Measurements from ENCODE around the gene ECHDC3. TPM values are rescaled to one million over a fixed set of nuclear protein-coding genes. Genes with fewer than 3 reads are reported as not detected.

The ECHDC3 gene
- polyA plus RNA-seq, 1 of the 3 experiments (the other 2 are of a cell fraction), result 13.5 TPM

DNA sequence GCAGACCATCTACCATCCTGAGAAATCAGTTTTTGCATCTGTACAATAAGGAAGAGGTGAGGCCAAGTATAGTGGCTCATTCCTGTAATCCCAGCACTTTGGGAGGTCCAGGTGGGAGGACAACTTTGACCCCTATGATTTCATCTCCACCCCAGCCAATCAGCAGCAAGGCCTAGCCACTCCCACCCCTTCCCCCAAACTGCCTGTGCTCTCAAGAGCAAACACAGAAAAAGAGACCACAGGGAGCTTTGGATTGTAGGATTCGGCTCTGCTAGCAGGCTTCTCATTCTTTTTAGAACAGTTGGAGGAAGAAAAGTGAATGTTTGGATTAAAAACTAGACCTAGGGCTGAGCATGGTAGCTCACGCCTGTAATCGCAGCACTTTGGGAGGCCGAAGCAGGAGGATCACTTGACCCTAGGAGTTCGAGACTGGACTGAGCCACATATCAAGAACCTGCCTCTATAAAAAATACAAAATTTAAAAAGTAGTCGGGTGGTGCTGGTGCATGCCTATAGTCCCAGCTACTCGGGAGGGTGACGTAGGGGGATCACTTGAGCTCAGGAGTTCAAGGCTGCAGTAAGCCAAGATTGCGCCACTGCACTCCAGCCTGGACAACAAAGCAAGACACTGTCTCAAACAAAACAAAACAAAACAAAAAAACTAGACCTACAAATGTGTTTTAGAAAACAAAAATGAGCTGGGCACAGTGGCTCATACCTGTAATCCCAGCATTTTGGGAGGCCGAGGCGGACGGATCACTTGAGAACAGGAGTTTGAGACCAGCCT lies 55.9 kb downstream of the ECHDC3 start:
- CTCF ChIA-PET, result interaction anchor here (2.2 to 8.8 kb wide), 2 partner anchors 15 to 22 kb away, joined by 17 to 48 read pairs; no protein-coding TSS in a partner anchor
- no peaks in the 10 kb centered on the region for H4K20me1 ChIP-seq (ENCODE audit: insufficient read depth)
- no peak for DNase-seq
- H3K36me3 ChIP-seq (replicated peaks in 1 of 2; ENCODE audit: control insufficient read depth in 1 of 2, insufficient read depth in 2 of 2, low read length in 1 of 2), result no peaks in the 10 kb centered on the region
- no peaks in the 10 kb centered on the region for H3K9me2 ChIP-seq
- no peak overlapping the region for H3K27ac ChIP-seq (ENCODE audit: low read depth in 2 of 2, low read length in 1 of 2)
- H3K4me3 ChIP-seq (ENCODE audit: low read depth in 2 of 2, low read length in 1 of 2), result no peak overlapping the region
- H3K27me3 ChIP-seq (ENCODE audit: insufficient read depth), result no peaks in the 10 kb centered on the region
- TF ChIP-seq, protein P1, sequence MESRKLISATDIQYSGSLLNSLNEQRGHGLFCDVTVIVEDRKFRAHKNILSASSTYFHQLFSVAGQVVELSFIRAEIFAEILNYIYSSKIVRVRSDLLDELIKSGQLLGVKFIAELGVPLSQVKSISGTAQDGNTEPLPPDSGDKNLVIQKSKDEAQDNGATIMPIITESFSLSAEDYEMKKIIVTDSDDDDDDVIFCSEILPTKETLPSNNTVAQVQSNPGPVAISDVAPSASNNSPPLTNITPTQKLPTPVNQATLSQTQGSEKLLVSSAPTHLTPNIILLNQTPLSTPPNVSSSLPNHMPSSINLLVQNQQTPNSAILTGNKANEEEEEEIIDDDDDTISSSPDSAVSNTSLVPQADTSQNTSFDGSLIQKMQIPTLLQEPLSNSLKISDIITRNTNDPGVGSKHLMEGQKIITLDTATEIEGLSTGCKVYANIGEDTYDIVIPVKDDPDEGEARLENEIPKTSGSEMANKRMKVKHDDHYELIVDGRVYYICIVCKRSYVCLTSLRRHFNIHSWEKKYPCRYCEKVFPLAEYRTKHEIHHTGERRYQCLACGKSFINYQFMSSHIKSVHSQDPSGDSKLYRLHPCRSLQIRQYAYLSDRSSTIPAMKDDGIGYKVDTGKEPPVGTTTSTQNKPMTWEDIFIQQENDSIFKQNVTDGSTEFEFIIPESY (IDR thresholded peaks at IDR 0.05; ENCODE audit: borderline replicate concordance, low read depth), result no peak
- TF ChIP-seq RXRA (IDR thresholded peaks at IDR 0.05; ENCODE audit: borderline replicate concordance, low read depth) (no peak), GABPA (IDR thresholded peaks at IDR 0.05; ENCODE audit: low read depth) (no peak), JUND (IDR thresholded peaks at IDR 0.05) (no peak), MEF2A (IDR thresholded peaks at IDR 0.05; ENCODE audit: borderline replicate concordance, low read depth) (no peak), CHD2 (IDR thresholded peaks at IDR 0.05; ENCODE audit: low read length, partially characterized antibody) (no peak), YY1 (IDR thresholded peaks at IDR 0.05; ENCODE audit: low read depth) (no peak), SMC3 (IDR thresholded peaks at IDR 0.05; ENCODE audit: low read depth, low read length) (no peak), NRF1 (IDR thresholded peaks at IDR 0.05; ENCODE audit: low read depth, low read length) (no peak), NFIC (IDR thresholded peaks at IDR 0.05; ENCODE audit: borderline replicate concordance) (no peak), SIN3A (IDR thresholded peaks at IDR 0.05; ENCODE audit: borderline replicate concordance, low read depth, low read length) (no peak), ELF1 (IDR thresholded peaks at IDR 0.05) (no peak), RAD21 (IDR thresholded peaks at IDR 0.05; ENCODE audit: low read length) (no peak)
- TF ChIP-seq, protein P2, sequence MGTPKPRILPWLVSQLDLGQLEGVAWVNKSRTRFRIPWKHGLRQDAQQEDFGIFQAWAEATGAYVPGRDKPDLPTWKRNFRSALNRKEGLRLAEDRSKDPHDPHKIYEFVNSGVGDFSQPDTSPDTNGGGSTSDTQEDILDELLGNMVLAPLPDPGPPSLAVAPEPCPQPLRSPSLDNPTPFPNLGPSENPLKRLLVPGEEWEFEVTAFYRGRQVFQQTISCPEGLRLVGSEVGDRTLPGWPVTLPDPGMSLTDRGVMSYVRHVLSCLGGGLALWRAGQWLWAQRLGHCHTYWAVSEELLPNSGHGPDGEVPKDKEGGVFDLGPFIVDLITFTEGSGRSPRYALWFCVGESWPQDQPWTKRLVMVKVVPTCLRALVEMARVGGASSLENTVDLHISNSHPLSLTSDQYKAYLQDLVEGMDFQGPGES (IDR thresholded peaks at IDR 0.05; ENCODE audit: low read depth, low read length), result no peak
- TF ChIP-seq, protein P3, sequence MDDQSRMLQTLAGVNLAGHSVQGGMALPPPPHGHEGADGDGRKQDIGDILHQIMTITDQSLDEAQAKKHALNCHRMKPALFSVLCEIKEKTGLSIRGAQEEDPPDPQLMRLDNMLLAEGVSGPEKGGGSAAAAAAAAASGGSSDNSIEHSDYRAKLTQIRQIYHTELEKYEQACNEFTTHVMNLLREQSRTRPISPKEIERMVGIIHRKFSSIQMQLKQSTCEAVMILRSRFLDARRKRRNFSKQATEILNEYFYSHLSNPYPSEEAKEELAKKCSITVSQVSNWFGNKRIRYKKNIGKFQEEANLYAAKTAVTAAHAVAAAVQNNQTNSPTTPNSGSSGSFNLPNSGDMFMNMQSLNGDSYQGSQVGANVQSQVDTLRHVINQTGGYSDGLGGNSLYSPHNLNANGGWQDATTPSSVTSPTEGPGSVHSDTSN (IDR thresholded peaks at IDR 0.05), result no peak
- TF ChIP-seq, protein P4, sequence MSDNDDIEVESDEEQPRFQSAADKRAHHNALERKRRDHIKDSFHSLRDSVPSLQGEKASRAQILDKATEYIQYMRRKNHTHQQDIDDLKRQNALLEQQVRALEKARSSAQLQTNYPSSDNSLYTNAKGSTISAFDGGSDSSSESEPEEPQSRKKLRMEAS (IDR thresholded peaks at IDR 0.05; ENCODE audit: low read depth), result no peak
- TF ChIP-seq, protein P5, sequence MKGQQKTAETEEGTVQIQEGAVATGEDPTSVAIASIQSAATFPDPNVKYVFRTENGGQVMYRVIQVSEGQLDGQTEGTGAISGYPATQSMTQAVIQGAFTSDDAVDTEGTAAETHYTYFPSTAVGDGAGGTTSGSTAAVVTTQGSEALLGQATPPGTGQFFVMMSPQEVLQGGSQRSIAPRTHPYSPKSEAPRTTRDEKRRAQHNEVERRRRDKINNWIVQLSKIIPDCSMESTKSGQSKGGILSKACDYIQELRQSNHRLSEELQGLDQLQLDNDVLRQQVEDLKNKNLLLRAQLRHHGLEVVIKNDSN (IDR thresholded peaks at IDR 0.05; ENCODE audit: borderline replicate concordance, low read depth), result no peak
- TF ChIP-seq, protein P6, sequence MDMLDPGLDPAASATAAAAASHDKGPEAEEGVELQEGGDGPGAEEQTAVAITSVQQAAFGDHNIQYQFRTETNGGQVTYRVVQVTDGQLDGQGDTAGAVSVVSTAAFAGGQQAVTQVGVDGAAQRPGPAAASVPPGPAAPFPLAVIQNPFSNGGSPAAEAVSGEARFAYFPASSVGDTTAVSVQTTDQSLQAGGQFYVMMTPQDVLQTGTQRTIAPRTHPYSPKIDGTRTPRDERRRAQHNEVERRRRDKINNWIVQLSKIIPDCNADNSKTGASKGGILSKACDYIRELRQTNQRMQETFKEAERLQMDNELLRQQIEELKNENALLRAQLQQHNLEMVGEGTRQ (IDR thresholded peaks at IDR 0.05; ENCODE audit: borderline replicate concordance, low read depth, low read length), result no peak
- H3K9ac ChIP-seq, result no peak overlapping the region
- H3K4me1 ChIP-seq (ENCODE audit: control insufficient read depth in 1 of 2, insufficient read depth in 2 of 2, low read depth in 1 of 2, low read length in 1 of 2), result peaks cover 4 to 8% of the 10 kb centered on the region in 2 experiments; a peak in 2 of 4 replicates
- POLR2A ChIA-PET, result no interaction called here
- no peak overlapping the region for H3K4me2 ChIP-seq
- no peak overlapping the region for H2AFZ ChIP-seq (ENCODE audit: low read depth)
- H3K9me3 ChIP-seq, result no peaks in the 10 kb centered on the region
- H3F3A ChIP-seq (replicated peaks; ENCODE audit: insufficient read depth), result no peaks in the 10 kb centered on the region
- no peaks in the 10 kb centered on the region for H3K79me2 ChIP-seq (ENCODE audit: insufficient read depth)
- WGBS (ENCODE audit: low lambda C conversion rate), result 82% methylated on average over 12 of the region's 12 CpGs

All from SK-N-SH (cell line).